A549 (cell line): ENCODE data around the gene RPGRIP1. TPM values are rescaled to one million over a fixed set of nuclear protein-coding genes. Genes with fewer than 3 reads are reported as not detected.
"Not testable (repeated sequence)": the region's sequence is repeated elsewhere in the genome, so short reads cannot be mapped to it uniquely, and the experiment has no call there.

Experiments used
- ATAC-seq, 2 experiments: fragments of 200-7000 bp in 1 of 2; fragments of >200 bp in 1 of 2; cut with Nextera tagmentation in 1 of 2; cut with Tn5 transposase in 1 of 2; 3 replicates each; pipeline versions ENCODE4 v1.8.0 to v1.9.1; 2018 to 2020; ENCODE audit warnings: mild to moderate bottlenecking in 1 of 2, moderate library complexity in 1 of 2
- CTCF ChIA-PET: fragments of 300-600 bp; sonication (Branson Sonifier 250); formaldehyde crosslinking; extraction: SDS; loops from one replicate; lab custom pipeline; 2021; ENCODE audit warnings: antibody characterized with exemption, inconsistent platforms; lab: Yijun Ruan, JAX
- POLR2A ChIA-PET: fragments of 350-600 bp; formaldehyde crosslinking; extraction: SDS; loops from one replicate; lab custom pipeline; 2021; ENCODE audit warnings: antibody characterized with exemption, inconsistent platforms; lab: Yijun Ruan, JAX
- DNase-seq, 2 experiments: peaks; one replicate each; pipeline versions ENCODE4 v3.0.0 to v3.0.0-alpha.2; 2011 to 2016; ENCODE audit warnings: low read depth in 1 of 2, low spot score in 1 of 2
- FAIRE-seq: peaks from 2 replicates; lab custom pipeline; 2011; peaks lifted over from hg19 to GRCh38; lab: Jason Lieb, UNC
- H3K27ac ChIP-seq, 2 experiments: fragments of >200 bp; sonication (Bioruptor Twin); formaldehyde crosslinking; 3 replicates each; pipeline ENCODE4 v1.5.1; 2016 to 2017
- H3K4me1 ChIP-seq: fragments of >200 bp; sonication (Bioruptor Twin); formaldehyde crosslinking; 3 replicates; pipeline ENCODE4 v1.6.1; 2016
- H3K4me2 ChIP-seq: fragments of >200 bp; sonication (Bioruptor Twin); formaldehyde crosslinking; 3 replicates; pipeline ENCODE4 v1.6.1; 2016
- H3K4me3 ChIP-seq: fragments of >200 bp; sonication (Bioruptor Twin); formaldehyde crosslinking; 3 replicates; pipeline ENCODE4 v1.5.1; 2016
- H3K9me3 ChIP-seq: fragments of >200 bp; sonication (Bioruptor Twin); formaldehyde crosslinking; 3 replicates; pipeline ENCODE4 v1.6.1; 2016
- BHLHE40 ChIP-seq: IDR thresholded peaks from 2 replicates; pipeline ENCODE4 v1.6.1; 2012; ENCODE audit warnings: low read depth, low read length, inconsistent platforms
- CBX8 ChIP-seq: fragments of 200-600 bp; sonication (generic); IDR thresholded peaks from 2 replicates; pipeline ENCODE4 v1.6.1; 2016
- CHD2 ChIP-seq: fragments of 150-350 bp; IDR thresholded peaks from 2 replicates; pipeline ENCODE4 v1.6.1; 2014; ENCODE audit warnings: low read length; ENCODE audit not compliant: partially characterized antibody
- CTCF ChIP-seq: fragments of >200 bp; sonication (Bioruptor Twin); formaldehyde crosslinking; IDR thresholded peaks from 3 replicates; pipeline ENCODE4 v1.5.1; 2016
- HEYL ChIP-seq: fragments of 250-450 bp; sonication (Bioruptor Pico); IDR thresholded peaks from 2 replicates; pipeline ENCODE4 v1.8.0; 2021; ENCODE audit warnings: mild to moderate bottlenecking, moderate library complexity
- MAFK ChIP-seq: fragments of 450-650 bp; IDR thresholded peaks from 2 replicates; pipeline ENCODE4 v1.6.1; 2014; ENCODE audit not compliant: partially characterized antibody
- NFE2L2 ChIP-seq: fragments of 150-350 bp; conservative IDR thresholded peaks from 2 replicates; pipeline ENCODE4 v1.6.1; 2014; ENCODE audit warnings: low read length
- POLR2AphosphoS2 ChIP-seq: conservative IDR thresholded peaks from 2 replicates; pipeline ENCODE4 v1.6.1; 2012; ENCODE audit warnings: low read length, improper control_type of control experiment, inconsistent platforms
- REST ChIP-seq: fragments of 200-600 bp; sonication (generic); IDR thresholded peaks from 2 replicates; pipeline ENCODE4 v1.6.1; 2016; ENCODE audit warnings: antibody characterized with exemption, mild to moderate bottlenecking, moderate library complexity
- RFX5 ChIP-seq: fragments of 450-650 bp; IDR thresholded peaks from 2 replicates; pipeline ENCODE4 v1.7.1; 2014; ENCODE audit warnings: antibody characterized with exemption, mild to moderate bottlenecking, moderate library complexity
- SMC3 ChIP-seq: fragments of >200 bp; sonication (Bioruptor Twin); formaldehyde crosslinking; IDR thresholded peaks from 3 replicates; pipeline ENCODE4 v1.6.1; 2018; ENCODE audit warnings: inconsistent platforms
- SREBF2 ChIP-seq: fragments of 450-650 bp; IDR thresholded peaks from 2 replicates; pipeline ENCODE4 v1.6.1; 2014; ENCODE audit warnings: mild to moderate bottlenecking, moderate library complexity
- ZFP36 ChIP-seq: fragments of 450-650 bp; IDR thresholded peaks from 2 replicates; pipeline ENCODE4 v1.6.1; 2014; ENCODE audit warnings: borderline replicate concordance; ENCODE audit not compliant: partially characterized antibody
- WGBS: methylation state at CpG from one replicate; pipeline ENCODE4 v1.1.6; 2017; ENCODE audit errors: missing lambda C conversion rate; 5-methylcytosine and 5-hydroxymethylcytosine counted together
- polyA plus RNA-seq, 4 experiments: library from polyadenylated mRNA; depleted of rRNA in 3 of 4; stranded (reverse); fragments of >200 nt; fragmentation: RNase III in 1 of 4; extraction: RNeasy Plus Mini Kit Qiagen cat#74134 plus additional on column Dnase treatment in 1 of 4; gene quantifications; 2 replicates in 3 of 4; 3 replicates in 1 of 4; pipeline ENCODE4 v1.2.3, GENCODE V29; 2011 to 2017

Gene RPGRIP1
- polyA plus RNA-seq, 2 of the 4 experiments (the other 2 are of a cell fraction): 0.26 to 1.5 TPM

- DNase-seq (no peak), FAIRE-seq (no peak)
- POLR2A ChIA-PET: interaction anchor here (0.7 kb wide), 2 partner anchors 44 to 59 kb away, joined by 5 to 7 read pairs; no protein-coding TSS in a partner anchor
- WGBS: 72% methylated on average over 9 of the region's 9 CpGs
- H3K27ac ChIP-seq: no peak overlapping the region
- no peaks in the 10 kb centered on the region for H3K4me1 ChIP-seq
- H3K4me2 ChIP-seq: no peak overlapping the region
- H3K4me3 ChIP-seq: no peak overlapping the region
- TF ChIP-seq SMC3 (no peak), RFX5 (no peak), BHLHE40 (no peak), HEYL (CRISPR knock-in tag) (no peak)
- TF ChIP-seq, all 56 proteins: peak for 0
- no peaks in the 10 kb centered on the region for H3K9me3 ChIP-seq
- peak in 1 of 2 experiments; percentile 46; a peak in 1 of 6 replicates for ATAC-seq
- CTCF ChIA-PET: no interaction called here
Observed at GRCh38 chr14:21275261-21275858, 4.5 kb upstream of the RPGRIP1 start.

GRCh38 chr14:21278632-21279031, 1.3 kb upstream of the RPGRIP1 start:
- H3K4me1 ChIP-seq: no peaks in the 10 kb centered on the region
- ATAC-seq: no peak
- no peaks in the 10 kb centered on the region for H3K9me3 ChIP-seq
- WGBS: 74% methylated on average over 4 of the region's 4 CpGs
- FAIRE-seq: no peak
- H3K4me3 ChIP-seq: no peak overlapping the region
- CTCF ChIA-PET: interaction anchor here (0.6 to 0.7 kb wide), 2 partner anchors 13 to 229 kb away, joined by 3 to 4 read pairs; no protein-coding TSS in a partner anchor
- no peak for TF ChIP-seq ZFP36
- TF ChIP-seq CBX8: no peak
- TF ChIP-seq CTCF: no peak
- TF ChIP-seq NFE2L2: no peak
- POLR2A ChIA-PET: no interaction called here
- DNase-seq: no peak
- no peak overlapping the region for H3K4me2 ChIP-seq
- no peak overlapping the region for H3K27ac ChIP-seq

GRCh38 chr14:21281917-21282316, 2.0 kb downstream of the RPGRIP1 start:
- H3K9me3 ChIP-seq, H3K4me1 ChIP-seq, ATAC-seq, H3K4me3 ChIP-seq, FAIRE-seq, H3K4me2 ChIP-seq, H3K27ac ChIP-seq, DNase-seq: not testable (repeated sequence)
- peak; percentile 36 for TF ChIP-seq MAFK
- WGBS: 73% methylated on average over 8 of the region's 8 CpGs
- ChIA-PET CTCF (interaction anchor here (0.7 kb wide), 1 partner anchor 211 kb away, joined by 5 read pairs; no protein-coding TSS in a partner anchor), POLR2A (interaction anchor here (1.0 kb wide), 1 partner anchor 10 kb away, joined by 3 read pairs; no protein-coding TSS in a partner anchor)

- H3K4me3 ChIP-seq, H3K4me1 ChIP-seq, POLR2A ChIA-PET, FAIRE-seq, ATAC-seq, H3K4me2 ChIP-seq, DNase-seq, H3K9me3 ChIP-seq: not testable (repeated sequence)
- CTCF ChIA-PET: interaction anchor here (0.5 kb wide), 1 partner anchor 33 kb away, joined by 5 read pairs; no protein-coding TSS in a partner anchor
- 0 out of 6 replicates have a peak overlapping the region, but pooled peaks of 1 of the 2 experiments have one; percentile 14 for H3K27ac ChIP-seq
- WGBS: 91% methylated on average over 2 of the region's 2 CpGs
Observed at GRCh38 chr14:21286516-21286915, 6.6 kb downstream of the RPGRIP1 start.

- WGBS: 86% methylated on average over 6 of the region's 6 CpGs
- FAIRE-seq (no peak), ATAC-seq (no peak; a peak in 1 of 6 replicates), DNase-seq (no peak)
- H3K4me2 ChIP-seq: no peak overlapping the region
- no peak overlapping the region for H3K27ac ChIP-seq
- ChIA-PET POLR2A (no interaction called here), CTCF (no interaction called here)
- H3K9me3 ChIP-seq: no peaks in the 10 kb centered on the region
- H3K4me1 ChIP-seq: no peaks in the 10 kb centered on the region
- no peak overlapping the region for H3K4me3 ChIP-seq
- TF ChIP-seq CHD2 (no peak), REST (no peak), SREBF2 (no peak), RFX5 (no peak), NFE2L2 (no peak), POLR2AphosphoS2 (no peak), ZFP36 (no peak)
- TF ChIP-seq, all 56 proteins: peak for 0
Observed at GRCh38 chr14:21287168-21287567, 7.3 kb downstream of the RPGRIP1 start.

- not testable (repeated sequence) for FAIRE-seq
Observed at GRCh38 chr14:21294026-21294425, 14.1 kb downstream of the RPGRIP1 start.

More at GRCh38 chr14:21294026-21294425, 14.1 kb downstream of the RPGRIP1 start:
- H3K4me2 ChIP-seq, POLR2A ChIA-PET, H3K4me1 ChIP-seq, ATAC-seq, H3K4me3 ChIP-seq, DNase-seq, H3K9me3 ChIP-seq, H3K27ac ChIP-seq: not testable (repeated sequence)
- 63% methylated on average over 8 of the region's 8 CpGs for WGBS
- CTCF ChIA-PET: interaction anchor here (0.6 kb wide), 1 partner anchor 33 kb away, joined by 3 read pairs; no protein-coding TSS in a partner anchor
